Activated B cell treated with CpG ODN at 0.5 μM for 24 hours (primary cell): ENCODE data around the gene ZMYM3. TPM values are rescaled to one million over a fixed set of nuclear protein-coding genes. Genes with fewer than 3 reads are reported as not detected.

Experiments used
- ATAC-seq: fragments of 200-7000 bp; cut with Tn5 transposase; one replicate; pipeline ENCODE4 v1.10.0; 2021; ENCODE audit warnings: low read depth, mild to moderate bottlenecking, moderate library complexity
- CTCF ChIA-PET: fragments of 350-600 bp; sonication (Branson Sonifier 250); formaldehyde crosslinking; loops from one replicate; lab custom pipeline; 2021; ENCODE audit warnings: antibody characterized with exemption; lab: Charles Lee
- POLR2A ChIA-PET: fragments of 350-600 bp; sonication (Branson Sonifier 250); formaldehyde crosslinking; loops from one replicate; lab custom pipeline; 2021; ENCODE audit warnings: antibody characterized with exemption; lab: Charles Lee
- DNase-seq: peaks from one replicate; pipeline ENCODE4 v3.0.0; 2022
- H3K27ac Mint-ChIP-seq: one replicate; pipeline ENCODE4 v1.8.0; 2020; ENCODE audit warnings: mixed read lengths
- H3K27me3 Mint-ChIP-seq: one replicate; pipeline ENCODE4 v1.8.0; 2021; ENCODE audit warnings: mixed read lengths
- H3K36me3 Mint-ChIP-seq: one replicate; pipeline ENCODE4 v1.8.0; 2021; ENCODE audit warnings: low read depth, mixed read lengths
- H3K4me1 Mint-ChIP-seq: one replicate; pipeline ENCODE4 v1.8.0; 2021; ENCODE audit warnings: mixed read lengths
- H3K4me3 Mint-ChIP-seq: one replicate; pipeline ENCODE4 v1.8.0; 2020; ENCODE audit warnings: mild to moderate bottlenecking, mixed read lengths
- H3K9me3 Mint-ChIP-seq: one replicate; pipeline ENCODE4 v1.8.0; 2020; ENCODE audit warnings: mixed read lengths
- CTCF ChIP-seq: fragments of 200-600 bp; IDR thresholded peaks from one replicate; pipeline ENCODE4 v1.8.0; 2022; ENCODE audit warnings: antibody characterized with exemption, mild to moderate bottlenecking
- intact Hi-C: fragments of 100-400 bp; cut with micrococcal nuclease; formaldehyde crosslinking; loops from one replicate; pipeline ENCODE4 v1.15.1; 2024
- total RNA-seq: library from RNA; stranded (reverse); gene quantifications from 2 replicates; pipeline ENCODE4 v1.2.3, GENCODE V29; 2022

The ZMYM3 gene
- total RNA-seq, 1 donor from 2014 or later, result 28.2 TPM

- no peak overlapping the region for H3K27ac Mint-ChIP-seq
- no peak overlapping the region for H3K4me3 Mint-ChIP-seq
- no peak for TF ChIP-seq CTCF
- peaks cover 1% of the 10 kb centered on the region for H3K27me3 Mint-ChIP-seq
- POLR2A ChIA-PET, result interaction anchor here (0.7 kb wide), 1 partner anchor 26 kb away, joined by 10 read pairs; no protein-coding TSS in a partner anchor
- no peaks in the 10 kb centered on the region for H3K9me3 Mint-ChIP-seq
- CTCF ChIA-PET, result no interaction called here
- no peaks in the 10 kb centered on the region for H3K4me1 Mint-ChIP-seq
- DNase-seq, result no peak
- ATAC-seq, result no peak
- H3K36me3 Mint-ChIP-seq, result no peaks in the 10 kb centered on the region
- intact Hi-C loops, result no loop called here
Observed at GRCh38 chrX:71221145-71221544, 32.8 kb downstream of the ZMYM3 start.

GRCh38 chrX:71217298-71217697 lies 36.6 kb downstream of the ZMYM3 start:
- Mint-ChIP-seq H3K4me1 (no peaks in the 10 kb centered on the region), H3K36me3 (no peaks in the 10 kb centered on the region), H3K27me3 (peaks cover under 1% of the 10 kb centered on the region), H3K27ac (no peak overlapping the region), H3K9me3 (no peaks in the 10 kb centered on the region), H3K4me3 (no peak overlapping the region)
- intact Hi-C loops, result no loop called here
- ChIA-PET CTCF (interaction anchor here (0.6 kb wide), 1 partner anchor 36 kb away, joined by 3 read pairs; no protein-coding TSS in a partner anchor), POLR2A (no interaction called here)
- ATAC-seq (no peak), DNase-seq (no peak)
- TF ChIP-seq CTCF, result no peak

- H3K9me3 Mint-ChIP-seq, result no peaks in the 10 kb centered on the region
Observed at GRCh38 chrX:71216485-71216884, 37.5 kb downstream of the ZMYM3 start.

DNA sequence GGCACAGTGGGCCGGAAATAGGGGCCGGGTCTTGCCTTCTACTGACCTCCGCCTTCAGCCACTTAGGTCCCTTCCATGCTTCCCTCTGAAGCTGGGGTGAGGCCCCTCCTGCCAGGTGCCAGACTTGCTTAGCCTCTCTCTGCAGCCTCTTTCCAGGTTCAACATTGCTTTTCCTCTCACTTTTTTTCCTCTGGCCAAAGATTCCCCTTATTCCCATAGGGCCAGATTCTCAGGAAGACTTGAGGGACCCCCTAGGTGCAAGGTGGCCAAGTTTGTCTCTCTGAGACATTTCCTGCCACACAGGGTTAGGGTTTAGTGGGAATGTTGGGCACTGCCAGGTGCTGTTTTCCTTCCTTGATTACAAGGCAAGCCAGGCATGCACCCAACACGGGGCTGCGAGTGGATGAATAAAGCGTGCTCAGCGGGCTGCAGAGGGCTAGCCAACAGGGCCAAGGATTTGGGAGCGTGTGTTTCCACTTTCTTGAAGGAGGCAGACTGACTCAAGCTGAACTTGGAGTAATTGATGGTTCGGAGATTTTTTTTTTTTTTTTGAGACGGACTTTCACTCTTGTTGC lies 38.5 kb downstream of the ZMYM3 start:
- Mint-ChIP-seq H3K27me3 (peaks cover 1% of the 10 kb centered on the region), H3K9me3 (no peaks in the 10 kb centered on the region), H3K36me3 (no peaks in the 10 kb centered on the region), H3K27ac (no peak overlapping the region), H3K4me3 (no peak overlapping the region), H3K4me1 (no peaks in the 10 kb centered on the region)
- intact Hi-C loops, result no loop called here
- ChIA-PET CTCF (no interaction called here), POLR2A (no interaction called here)
- DNase-seq (no peak), ATAC-seq (no peak)
- TF ChIP-seq CTCF, result no peak

More at GRCh38 chrX:71216485-71216884, 37.5 kb downstream of the ZMYM3 start:
- Mint-ChIP-seq H3K27me3 (peaks cover 1% of the 10 kb centered on the region), H3K36me3 (no peaks in the 10 kb centered on the region), H3K27ac (no peak overlapping the region), H3K4me3 (no peak overlapping the region), H3K4me1 (no peaks in the 10 kb centered on the region)
- TF ChIP-seq CTCF, result no peak
- intact Hi-C loops, result no loop called here
- ChIA-PET POLR2A (no interaction called here), CTCF (interaction anchor here (0.6 kb wide), 1 partner anchor 36 kb away, joined by 3 read pairs; no protein-coding TSS in a partner anchor)
- ATAC-seq (no peak), DNase-seq (no peak)

DNA sequence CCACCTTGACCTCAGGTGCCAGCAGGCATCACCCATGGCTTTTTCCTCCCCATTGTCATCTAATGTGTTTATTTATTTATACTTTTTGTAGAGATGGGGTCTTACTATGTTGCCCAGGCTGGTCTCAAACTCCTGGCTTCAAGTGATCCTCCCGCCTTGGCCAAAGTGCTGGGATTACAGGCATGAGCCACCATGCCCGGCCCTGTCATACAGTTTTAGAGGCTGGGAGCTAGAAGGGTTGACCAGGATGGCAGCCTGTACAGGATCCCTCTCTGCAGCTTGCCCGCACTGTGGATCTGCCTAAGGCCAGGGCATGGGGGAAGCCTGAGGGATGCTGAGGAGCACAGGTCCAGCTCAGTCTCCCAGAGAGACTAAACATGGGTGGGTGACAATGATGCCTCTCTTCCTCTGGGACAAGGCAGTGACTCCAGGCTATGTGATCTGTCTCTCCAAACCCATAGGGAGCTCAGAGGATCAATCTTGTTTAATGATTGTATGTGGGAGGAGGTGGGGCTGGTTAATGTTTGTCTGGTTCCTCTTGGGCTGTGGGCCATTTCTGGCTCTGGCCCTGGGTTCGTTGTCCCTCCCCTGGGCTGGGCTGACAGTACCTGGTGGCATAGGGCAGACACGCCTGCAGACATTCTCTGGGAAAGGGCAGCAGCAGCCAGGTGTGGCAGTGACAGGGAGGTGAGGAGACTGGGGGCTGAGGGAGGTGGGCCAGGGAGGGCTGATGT lies 39.2 kb downstream of the ZMYM3 start:
- Mint-ChIP-seq H3K27ac (no peak overlapping the region), H3K4me1 (no peaks in the 10 kb centered on the region), H3K27me3 (peaks cover 1% of the 10 kb centered on the region), H3K36me3 (no peaks in the 10 kb centered on the region), H3K9me3 (no peaks in the 10 kb centered on the region), H3K4me3 (no peak overlapping the region)
- intact Hi-C loops, result no loop called here
- no peak for DNase-seq
- CTCF ChIA-PET, result no interaction called here
- POLR2A ChIA-PET, result no interaction called here
- TF ChIP-seq CTCF, result no peak
- no peak for ATAC-seq
